CD4-positive, alpha-beta T cell treated with Interleukin-17A for 1 hour (primary cell): ENCODE data around the gene C14orf119.
A peak's percentile ranks its signal among the peaks of the same experiment; 100 is the strongest.

Source experiments
- DNase-seq: peaks from one replicate; pipeline ENCODE4 v3.0.0-alpha.2; 2020

The C14orf119 gene

GRCh38 chr14:23095196-23096108 lies at the start of gene C14orf119:
Gene C14orf119, plus strand, starts transcription at chr14:23095505. Its CDS starts 2,154 bp downstream, at chr14:23097659.
- peak; percentile 100 for DNase-seq

- DNase-seq: no peak
These were observed 48.2 kb upstream of the C14orf119 start for GRCh38 chr14:23047034-23047634.

- DNase-seq: no peak
These were observed 47.3 kb upstream of the C14orf119 start for GRCh38 chr14:23047751-23048693.

GRCh38 chr14:23049011-23049410 lies 46.3 kb upstream of the C14orf119 start:
- DNase-seq: no peak

- no peak for DNase-seq
These were observed 43.9 kb upstream of the C14orf119 start for GRCh38 chr14:23051141-23052057.

- DNase-seq: no peak
These were observed 43.1 kb upstream of the C14orf119 start for GRCh38 chr14:23052182-23052623.

GRCh38 chr14:23052671-23053070 lies 42.6 kb upstream of the C14orf119 start:
- no peak for DNase-seq

GRCh38 chr14:23053426-23053825 lies 41.9 kb upstream of the C14orf119 start:
- DNase-seq: no peak

GRCh38 chr14:23054000-23054811 lies 41.1 kb upstream of the C14orf119 start:
- DNase-seq: peak; percentile 14

- DNase-seq: no peak
These were observed 40.2 kb upstream of the C14orf119 start for GRCh38 chr14:23055147-23055550.

GRCh38 chr14:23055621-23056144 lies 39.6 kb upstream of the C14orf119 start:
- DNase-seq: no peak

- peak; percentile 75 for DNase-seq
These were observed 39.0 kb upstream of the C14orf119 start for GRCh38 chr14:23056145-23056955.

GRCh38 chr14:23056956-23057756 lies 38.1 kb upstream of the C14orf119 start, which contains the start of gene CDH24:
Gene CDH24, minus strand, starts transcription at chr14:23057520. Its CDS starts 1,787 bp downstream, at chr14:23055733.
- peak; percentile 75 for DNase-seq

GRCh38 chr14:23057757-23058653 lies 37.3 kb upstream of the C14orf119 start:
- peak; percentile 87 for DNase-seq

- DNase-seq: no peak
These were observed 36.4 kb upstream of the C14orf119 start for GRCh38 chr14:23058654-23059504.

- no peak for DNase-seq
These were observed 34.6 kb upstream of the C14orf119 start for GRCh38 chr14:23060536-23061260.
